ENCODE data around the gene PDE6H. TPM values are rescaled to one million over a fixed set of nuclear protein-coding genes. Genes with fewer than 3 reads are reported as not detected.

PDE6H gene
- total RNA-seq, 2 experiments from 2014 or later: not detected

DNA sequence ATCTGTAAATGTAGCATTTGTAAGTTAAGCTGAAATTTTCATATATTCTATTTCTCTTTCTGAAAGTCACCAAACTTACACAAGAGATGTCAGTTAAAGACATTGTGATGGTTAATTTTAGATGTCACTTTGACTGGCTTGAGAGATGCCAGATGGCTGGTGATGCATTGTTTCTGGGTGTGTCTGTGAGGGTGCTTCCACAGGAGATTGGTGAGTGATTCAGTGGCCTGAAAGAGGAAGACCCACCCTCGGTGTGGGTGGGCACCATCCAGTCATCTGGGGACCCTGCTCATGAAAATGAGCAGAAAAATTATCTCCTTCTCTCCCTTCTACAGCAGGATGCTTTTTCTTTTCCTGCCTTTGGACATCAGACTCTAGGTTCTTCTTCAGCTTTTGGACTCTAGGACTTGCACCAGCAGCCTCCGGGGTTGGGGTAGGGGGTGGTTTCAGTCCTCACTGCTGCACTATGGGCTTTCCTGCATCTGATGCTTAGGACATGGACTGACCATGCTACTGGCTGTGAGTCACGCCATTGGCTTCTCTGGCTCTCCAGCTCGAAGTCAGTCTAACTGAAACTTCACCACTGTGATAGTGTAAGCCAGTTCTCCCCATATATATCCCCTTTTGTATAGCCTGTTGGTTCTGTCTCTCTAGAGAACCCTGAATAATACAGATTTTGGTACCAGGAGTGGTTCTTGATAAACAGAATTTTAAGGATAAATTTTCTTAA is 20.9 kb downstream of the PDE6H start:
- Mint-ChIP-seq H3K9me3 (peaks cover 6% of the 10 kb centered on the region), H3K4me1 (ENCODE audit: low read depth) (peaks cover 36% of the 10 kb centered on the region), H3K27ac (peak overlapping the region; percentile 82), H3K27me3 (no peaks in the 10 kb centered on the region), H3K36me3 (ENCODE audit: low read depth) (no peaks in the 10 kb centered on the region), H3K4me3 (no peak overlapping the region)
- Histone ChIP-seq H3K9me3 (ENCODE audit: control insufficient read depth in 1 of 2, insufficient read depth in 1 of 2, low read length in 2 of 2) (no peaks in the 10 kb centered on the region), H3K4me1 (ENCODE audit: insufficient read depth, low read length) (peaks cover 24% of the 10 kb centered on the region), H3K36me3 (ENCODE audit: insufficient read depth, low read length) (no peaks in the 10 kb centered on the region), H3K27ac (ENCODE audit: low read depth in 1 of 2, low read length in 2 of 2) (no peak overlapping the region), H3K27me3 (ENCODE audit: control insufficient read depth in 1 of 2, insufficient read depth in 2 of 2, low read length in 2 of 2) (no peaks in the 10 kb centered on the region), H3K4me3 (ENCODE audit: low read length) (no peak overlapping the region)
- intact Hi-C loops (cut with DNase I, micrococcal nuclease): loop anchor here (2.0 to 10.0 kb wide), 4 partner anchors 29 to 759 kb away; no protein-coding TSS in a partner anchor
- ChIA-PET POLR2A (interaction anchor here (0.8 to 5.2 kb wide), 4 partner anchors 32 to 58 kb away, joined by 3 to 74 read pairs (median 12); partner anchors contain the start of gene ARHGDIB), CTCF (interaction anchor here (0.6 to 1.5 kb wide), 2 partner anchors 10 to 55 kb away, joined by 3 to 4 read pairs; partner anchors contain the start of gene ERP27)
- TF ChIP-seq, protein P1, sequence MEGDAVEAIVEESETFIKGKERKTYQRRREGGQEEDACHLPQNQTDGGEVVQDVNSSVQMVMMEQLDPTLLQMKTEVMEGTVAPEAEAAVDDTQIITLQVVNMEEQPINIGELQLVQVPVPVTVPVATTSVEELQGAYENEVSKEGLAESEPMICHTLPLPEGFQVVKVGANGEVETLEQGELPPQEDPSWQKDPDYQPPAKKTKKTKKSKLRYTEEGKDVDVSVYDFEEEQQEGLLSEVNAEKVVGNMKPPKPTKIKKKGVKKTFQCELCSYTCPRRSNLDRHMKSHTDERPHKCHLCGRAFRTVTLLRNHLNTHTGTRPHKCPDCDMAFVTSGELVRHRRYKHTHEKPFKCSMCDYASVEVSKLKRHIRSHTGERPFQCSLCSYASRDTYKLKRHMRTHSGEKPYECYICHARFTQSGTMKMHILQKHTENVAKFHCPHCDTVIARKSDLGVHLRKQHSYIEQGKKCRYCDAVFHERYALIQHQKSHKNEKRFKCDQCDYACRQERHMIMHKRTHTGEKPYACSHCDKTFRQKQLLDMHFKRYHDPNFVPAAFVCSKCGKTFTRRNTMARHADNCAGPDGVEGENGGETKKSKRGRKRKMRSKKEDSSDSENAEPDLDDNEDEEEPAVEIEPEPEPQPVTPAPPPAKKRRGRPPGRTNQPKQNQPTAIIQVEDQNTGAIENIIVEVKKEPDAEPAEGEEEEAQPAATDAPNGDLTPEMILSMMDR (IDR thresholded peaks at IDR 0.05): no peak
- DNase-seq (peak in 2 of 14 experiments; percentile 4 to 31), ATAC-seq (ENCODE audit: poor library complexity) (peak; percentile 13)

GRCh38 chr12:14994610-14995009 is 21.8 kb downstream of the PDE6H start:
- H3K4me1 ChIP-seq (ENCODE audit: insufficient read depth, low read length): peaks cover 24% of the 10 kb centered on the region
- intact Hi-C loops (cut with DNase I, micrococcal nuclease): loop anchor here (1.0 to 10.0 kb wide), 8 partner anchors 33 to 760 kb away; partner anchors contain the start of genes ARHGDIB (in 1 of the 2) and RERG (in 1 of the 2)
- TF ChIP-seq, protein P1 (IDR thresholded peaks at IDR 0.05): no peak
- peaks cover 6% of the 10 kb centered on the region for H3K9me3 Mint-ChIP-seq
- ChIA-PET CTCF (interaction anchor here (1.4 to 2.5 kb wide), 7 partner anchors 9 to 271 kb away, joined by 4 to 30 read pairs (median 11); partner anchors contain the start of gene ERP27), POLR2A (interaction anchor here (0.6 to 5.2 kb wide), 9 partner anchors 33 to 227 kb away, joined by 3 to 74 read pairs (median 9); partner anchors contain the start of genes ARHGDIB, ERP27 and RERG)
- peak overlapping the region; percentile 69 for H3K4me3 Mint-ChIP-seq
- H3K36me3 ChIP-seq (ENCODE audit: insufficient read depth, low read length): no peaks in the 10 kb centered on the region
- H3K9me3 ChIP-seq (ENCODE audit: control insufficient read depth in 1 of 2, insufficient read depth in 1 of 2, low read length in 2 of 2): no peaks in the 10 kb centered on the region
- H3K4me1 Mint-ChIP-seq (ENCODE audit: low read depth): peaks cover 36% of the 10 kb centered on the region
- no peaks in the 10 kb centered on the region for H3K36me3 Mint-ChIP-seq (ENCODE audit: low read depth)
- H3K4me3 ChIP-seq (ENCODE audit: low read length): no peak overlapping the region
- peak overlapping the region in 1 of 2 donors; percentile 28 for H3K27ac ChIP-seq (ENCODE audit: low read depth in 1 of 2, low read length in 2 of 2)
- H3K27me3 ChIP-seq (ENCODE audit: control insufficient read depth in 1 of 2, insufficient read depth in 2 of 2, low read length in 2 of 2): no peaks in the 10 kb centered on the region
- no peak for ATAC-seq (ENCODE audit: poor library complexity)
- no peaks in the 10 kb centered on the region for H3K27me3 Mint-ChIP-seq
- no peak for DNase-seq
- H3K27ac Mint-ChIP-seq: peak overlapping the region; percentile 82

GRCh38 chr12:14995583-14996425 is 23.0 kb downstream of the PDE6H start:
- Histone ChIP-seq H3K9me3 (ENCODE audit: control insufficient read depth in 1 of 2, insufficient read depth in 1 of 2, low read length in 2 of 2) (no peaks in the 10 kb centered on the region), H3K36me3 (ENCODE audit: insufficient read depth, low read length) (no peaks in the 10 kb centered on the region), H3K4me3 (ENCODE audit: low read length) (no peak overlapping the region), H3K4me1 (ENCODE audit: insufficient read depth, low read length) (peaks cover 24% of the 10 kb centered on the region), H3K27ac (ENCODE audit: low read depth in 1 of 2, low read length in 2 of 2) (no peak overlapping the region), H3K27me3 (ENCODE audit: control insufficient read depth in 1 of 2, insufficient read depth in 2 of 2, low read length in 2 of 2) (no peaks in the 10 kb centered on the region)
- ChIA-PET CTCF (interaction anchor here (0.7 to 2.5 kb wide), 37 partner anchors 8 to 1800 kb away, joined by 3 to 31 read pairs (median 5); partner anchors contain the start of genes ART4, C12orf60, EMP1 and ERP27), POLR2A (interaction anchor here (0.6 to 5.2 kb wide), 18 partner anchors 34 to 630 kb away, joined by 3 to 74 read pairs (median 5); partner anchors contain the start of genes ARHGDIB, ATF7IP, C12orf60 and ERP27)
- Mint-ChIP-seq H3K36me3 (ENCODE audit: low read depth) (no peaks in the 10 kb centered on the region), H3K9me3 (peaks cover 3% of the 10 kb centered on the region), H3K27ac (peak overlapping the region; percentile 82), H3K4me1 (ENCODE audit: low read depth) (peaks cover 36% of the 10 kb centered on the region), H3K4me3 (peak overlapping the region; percentile 60), H3K27me3 (no peaks in the 10 kb centered on the region)
- DNase-seq: peak in 3 of 14 experiments; percentile 72 to 83 (median 83)
- peak; percentile 72 for ATAC-seq (ENCODE audit: poor library complexity)
- intact Hi-C loops (cut with DNase I, micrococcal nuclease): loop anchor here (1.0 to 10.0 kb wide), 10 partner anchors 35 to 761 kb away; partner anchors contain the start of genes ARHGDIB (in 1 of the 2) and RERG (in 1 of the 2)
- TF ChIP-seq, protein P1 (IDR thresholded peaks at IDR 0.05): peak; percentile 76
